Measurements from ENCODE around the gene MAN2A1. TPM values are rescaled to one million over a fixed set of nuclear protein-coding genes. Genes with fewer than 3 reads are reported as not detected.

The MAN2A1 gene
- polyA plus RNA-seq, 3 donors: 8.3 to 15.9 (median 10.0) TPM

DNA sequence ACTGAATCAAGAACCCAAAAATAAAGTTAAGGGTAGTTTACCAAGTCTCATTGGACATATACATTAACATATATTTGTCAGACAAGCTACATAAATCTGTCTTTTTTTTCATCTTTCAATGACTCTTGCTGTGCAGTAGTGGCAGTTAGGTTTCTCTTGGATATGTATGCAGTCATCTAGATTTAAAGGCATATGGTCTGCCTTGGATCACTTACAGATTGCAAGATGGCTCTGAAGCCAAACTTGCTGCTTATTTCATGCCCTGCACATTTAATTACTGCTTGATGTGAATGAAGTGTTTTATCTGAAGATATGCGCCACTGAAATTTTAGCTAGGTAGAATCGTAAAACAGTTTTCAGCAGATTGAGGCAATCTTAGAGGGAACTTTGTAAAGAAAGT is 18.6 kb upstream of the MAN2A1 start:
- no peak overlapping the region for H3K27ac ChIP-seq (ENCODE audit: low read depth, low read length)
- 90 to 97% (median 96%) methylated on average over 2 of the region's 2 CpGs for WGBS, 3 donors

DNA sequence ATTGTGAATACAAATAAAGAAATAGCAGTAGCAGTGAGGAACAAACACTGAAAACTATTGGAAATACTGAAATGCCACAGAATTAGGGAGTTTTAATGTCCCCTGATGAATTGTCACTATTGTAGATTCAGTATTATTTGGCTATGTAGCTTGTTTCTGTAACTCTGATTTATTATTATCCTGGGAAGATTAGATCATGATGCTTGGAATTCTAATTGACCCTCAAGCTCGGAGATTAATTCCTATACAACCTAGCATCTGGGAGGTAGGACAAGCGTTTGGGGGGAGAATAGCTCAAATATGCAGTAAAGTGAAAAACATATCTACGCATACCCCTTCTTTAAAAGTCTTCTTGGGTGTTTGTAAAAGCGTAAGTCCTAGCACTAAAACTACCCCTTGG is 15.1 kb upstream of the MAN2A1 start:
- H3K27ac ChIP-seq (ENCODE audit: low read depth, low read length): no peak overlapping the region
- 77 to 85% (median 77%) methylated on average over 4 of the region's 4 CpGs for WGBS, 3 donors

DNA sequence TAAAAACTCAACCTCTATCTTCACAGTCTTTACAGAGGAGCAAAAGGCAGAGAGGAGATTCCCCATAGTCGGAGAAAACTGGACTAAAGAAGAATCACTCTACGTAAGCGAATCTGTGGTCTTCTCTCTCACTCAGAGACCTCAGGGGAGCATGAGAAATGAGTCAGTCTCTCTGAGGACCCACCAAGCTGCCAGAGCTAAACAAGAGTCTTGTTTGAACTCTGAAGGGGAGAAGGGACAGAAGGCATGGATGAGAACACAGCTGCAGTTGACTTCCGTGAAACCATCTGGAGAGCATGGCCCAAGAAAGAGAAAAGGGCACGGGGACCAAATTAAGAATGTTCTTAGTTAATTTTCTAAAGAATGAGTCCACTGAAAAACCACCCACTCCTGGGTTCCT is 12.8 kb upstream of the MAN2A1 start:
- 80 to 94% (median 89%) methylated on average over 5 of the region's 5 CpGs for WGBS, 3 donors
- H3K27ac ChIP-seq (ENCODE audit: low read depth, low read length): no peak overlapping the region

DNA sequence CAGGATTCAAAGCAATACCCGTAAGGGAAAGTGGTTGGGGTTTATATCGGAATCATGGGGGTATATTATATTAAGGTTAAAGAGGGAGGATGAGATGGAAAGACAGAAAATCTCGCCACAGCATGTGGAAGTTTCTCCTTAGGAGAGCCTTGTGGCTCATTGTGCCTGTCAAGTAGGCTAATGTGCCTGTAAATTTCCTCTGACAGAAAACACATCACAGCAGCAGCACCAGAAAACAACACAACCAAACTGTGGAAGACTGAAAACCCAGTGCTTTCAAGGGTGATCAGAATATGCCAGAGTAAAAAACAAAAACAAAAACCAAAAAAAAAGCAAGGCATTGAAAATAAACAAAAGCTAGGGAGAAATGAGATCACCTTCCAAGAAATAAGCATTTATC is 11.3 kb upstream of the MAN2A1 start:
- H3K27ac ChIP-seq (ENCODE audit: low read depth, low read length): no peak overlapping the region
- 90 to 94% (median 92%) methylated on average over 3 of the region's 3 CpGs for WGBS, 3 donors

DNA sequence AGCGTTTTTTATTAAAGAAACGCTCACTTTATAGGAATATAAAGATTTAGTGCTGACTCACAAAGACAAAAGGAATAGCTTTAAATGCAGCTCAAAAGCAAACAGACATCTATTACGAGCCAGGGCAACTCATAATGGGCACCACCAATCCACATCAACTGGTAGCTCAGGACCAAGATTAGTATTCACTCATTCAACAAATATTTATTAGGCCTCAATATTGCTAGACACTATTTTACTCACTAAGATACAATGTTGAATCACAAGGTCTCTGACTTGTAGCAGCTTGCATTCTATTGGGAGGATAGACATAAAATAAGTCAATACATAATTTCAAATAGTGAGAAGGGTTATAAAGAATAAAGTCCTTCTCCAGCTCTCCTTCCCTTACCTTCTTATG is 8.0 kb upstream of the MAN2A1 start:
- 95 to 96% (median 96%) methylated on average over 3 of the region's 3 CpGs for WGBS, 3 donors

DNA sequence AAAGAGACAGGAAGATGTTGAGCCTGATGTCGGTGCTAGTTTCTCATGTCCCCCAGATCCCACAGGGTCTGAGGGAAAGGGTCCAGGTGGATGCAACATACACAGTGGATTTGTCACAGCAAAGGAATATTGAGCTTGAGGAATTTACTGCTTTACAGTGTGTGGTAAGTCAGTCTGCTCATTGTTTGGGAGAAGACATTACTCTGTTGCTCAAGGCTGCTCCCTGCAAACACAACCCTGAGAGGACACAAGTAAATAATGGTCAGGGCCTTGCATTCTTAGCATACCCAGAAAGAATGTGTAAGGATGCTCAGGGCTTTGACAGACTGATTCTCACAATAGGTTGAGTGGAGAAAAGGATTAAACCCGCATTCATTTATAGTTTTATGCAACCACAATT is 7.3 kb upstream of the MAN2A1 start:
- 54 to 89% (median 73%) methylated on average over 2 of the region's 2 CpGs for WGBS, 3 donors
- H3K27ac ChIP-seq (ENCODE audit: low read depth, low read length): no peak overlapping the region

More for the DNA sequence above, 8.0 kb upstream of the MAN2A1 start:
- no peak overlapping the region for H3K27ac ChIP-seq (ENCODE audit: low read depth, low read length)

DNA sequence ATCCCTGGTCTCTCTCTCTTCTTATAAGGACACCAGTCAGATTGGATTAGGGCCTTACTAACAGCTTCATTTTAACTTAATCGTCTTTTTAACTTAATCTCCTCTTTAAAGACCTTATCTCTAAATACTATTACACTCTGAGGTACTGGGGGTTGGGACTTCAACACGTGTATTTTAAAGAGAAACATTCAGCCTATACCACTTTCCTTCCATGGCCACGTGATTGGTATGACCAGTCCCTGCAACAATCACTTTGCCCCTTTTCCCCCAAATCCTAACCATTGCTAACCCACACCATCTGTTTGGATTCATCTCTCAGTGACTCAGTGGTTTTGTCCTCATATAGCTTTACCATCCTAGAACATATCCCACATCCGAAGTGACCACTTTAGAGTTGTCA is 3.8 kb upstream of the MAN2A1 start:
- WGBS, 3 donors: 83 to 92% (median 84%) methylated on average over 4 of the region's 4 CpGs
- H3K27ac ChIP-seq (ENCODE audit: low read depth, low read length): no peak overlapping the region

DNA sequence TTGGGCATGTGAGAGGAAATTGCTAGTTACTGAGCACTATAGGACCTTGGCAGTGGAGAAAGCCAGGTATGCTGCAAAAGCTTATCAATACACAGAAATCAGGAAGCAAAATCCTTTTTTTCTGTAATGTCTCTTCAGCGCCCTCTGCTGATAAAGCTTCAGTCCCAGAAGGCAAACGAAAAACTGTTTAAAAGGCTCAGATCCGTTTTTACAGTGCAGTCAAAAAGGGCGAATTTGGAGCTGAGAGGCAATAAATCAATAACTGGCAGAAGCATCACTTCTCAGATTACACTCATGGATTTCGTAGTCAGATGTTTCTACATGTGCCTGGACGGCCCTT is 1.1 kb upstream of the MAN2A1 start:
- H3K27ac ChIP-seq (ENCODE audit: low read depth, low read length): peak overlapping the region; percentile 29
- 10 to 16% (median 11%) methylated on average over 6 of the region's 6 CpGs for WGBS, 3 donors

DNA sequence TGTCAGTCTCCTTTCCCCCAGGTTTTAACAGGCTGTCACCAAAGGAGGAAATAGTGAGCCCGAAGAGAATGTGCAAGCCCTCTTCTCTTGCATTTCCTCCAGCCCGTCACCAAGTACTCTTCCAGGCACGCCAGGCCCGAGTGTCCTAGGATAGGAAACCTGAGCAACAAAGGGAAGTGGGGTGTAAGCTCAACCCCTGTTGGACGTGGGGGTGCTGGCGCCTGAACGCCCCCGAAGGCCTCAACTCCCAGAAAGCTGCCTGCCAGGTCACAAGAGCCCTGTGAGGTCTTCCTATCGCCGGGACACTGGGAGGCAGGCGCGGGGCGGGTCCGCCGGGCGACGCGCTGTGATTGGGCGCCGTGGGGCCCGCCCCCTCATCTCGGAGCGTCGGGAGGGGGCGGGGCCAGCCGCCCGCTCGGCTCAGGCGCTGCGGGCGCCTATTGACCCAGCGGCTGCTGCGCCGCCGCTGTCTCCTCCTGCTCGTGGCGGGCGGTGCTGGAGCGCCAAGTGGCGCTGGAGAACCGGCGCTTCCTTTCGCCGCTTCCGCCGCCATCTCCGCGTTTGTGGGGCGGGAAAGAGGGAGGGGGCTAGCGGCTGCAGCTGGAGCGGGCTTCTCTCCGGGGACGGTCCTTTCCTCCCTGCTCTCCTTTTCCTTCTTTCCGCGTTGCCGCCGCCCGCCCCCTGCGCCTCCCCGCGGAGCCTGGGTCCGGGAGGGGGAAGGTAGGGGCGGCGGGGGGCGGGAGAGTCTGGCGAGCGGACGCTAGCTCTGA is 572 bp upstream of the MAN2A1 start:
- 0 to 1% (median 0%) methylated on average over 50 to 68 of the region's 68 CpGs for WGBS, 3 donors
- H3K27ac ChIP-seq (ENCODE audit: low read depth, low read length): peak overlapping the region; percentile 36

DNA sequence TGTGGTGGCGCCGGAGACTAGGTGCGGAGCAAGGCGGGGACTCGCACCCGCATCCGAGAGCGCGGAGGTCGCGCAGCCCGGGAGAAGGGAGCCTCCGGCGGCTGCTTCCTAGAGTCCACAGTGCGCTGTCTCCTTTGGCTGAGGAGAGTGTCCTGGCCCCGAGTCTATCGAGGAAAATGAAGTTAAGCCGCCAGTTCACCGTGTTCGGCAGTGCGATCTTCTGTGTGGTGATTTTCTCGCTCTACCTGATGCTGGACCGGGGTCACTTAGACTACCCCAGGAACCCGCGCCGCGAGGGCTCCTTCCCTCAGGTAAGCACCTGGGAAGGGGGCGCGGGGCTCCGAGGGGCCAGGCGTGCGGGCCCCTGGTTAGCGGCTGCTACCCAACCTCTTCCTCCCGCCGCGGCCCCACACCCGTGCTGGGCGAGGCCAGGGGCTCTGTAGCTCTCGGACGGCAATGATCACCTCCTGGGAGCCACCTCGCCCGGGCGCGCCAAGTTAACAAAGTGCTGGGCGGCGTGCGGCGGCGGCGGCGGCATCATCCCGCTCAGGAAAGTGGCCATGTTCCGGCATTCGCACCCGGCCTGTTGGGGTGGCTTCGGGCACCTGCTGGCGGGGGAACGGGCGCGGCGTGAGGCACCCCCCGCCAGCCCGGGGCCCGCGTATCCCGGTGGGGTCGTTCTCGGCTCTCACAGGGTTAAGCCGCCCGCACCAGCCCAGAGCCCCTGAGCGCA is 681 bp downstream of the MAN2A1 start:
- 0 to 1% (median 0%) methylated on average over 63 to 71 of the region's 71 CpGs for WGBS, 3 donors

DNA sequence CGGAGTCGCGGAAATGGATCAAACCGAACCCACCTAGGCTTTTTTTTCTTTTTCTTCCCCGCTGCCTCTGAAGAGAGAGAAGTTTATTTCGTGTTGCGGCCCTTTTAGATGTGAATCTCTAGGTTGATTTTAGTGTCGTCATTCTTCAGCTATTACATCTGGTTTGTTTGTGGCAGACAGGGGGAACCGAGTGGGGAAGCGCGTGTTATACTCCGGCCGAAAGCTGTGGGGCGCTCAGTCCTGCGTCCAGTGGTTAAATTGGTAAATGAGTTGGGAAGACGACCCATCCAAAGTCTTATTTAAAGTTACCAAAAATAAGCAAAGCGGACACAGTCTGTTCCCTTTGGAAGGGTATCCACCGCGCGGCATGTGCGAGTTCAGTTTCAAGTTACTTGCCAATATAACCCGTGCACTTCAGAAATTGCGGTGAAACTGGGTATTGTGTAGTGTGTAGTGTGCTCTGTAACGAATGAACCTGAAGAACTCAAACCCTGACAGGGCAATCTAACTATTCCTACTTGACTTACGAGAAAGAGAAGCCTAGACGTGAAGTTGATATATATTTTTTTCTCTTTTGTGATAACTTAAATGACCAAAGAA is 1.3 kb downstream of the MAN2A1 start:
- WGBS, 3 donors: 1 to 2% (median 1%) methylated on average over 26 of the region's 26 CpGs
- H3K27ac ChIP-seq (ENCODE audit: low read depth, low read length): no peak overlapping the region

More for the DNA sequence above, 681 bp downstream of the MAN2A1 start:
- peak overlapping the region; percentile 36 for H3K27ac ChIP-seq (ENCODE audit: low read depth, low read length)

DNA sequence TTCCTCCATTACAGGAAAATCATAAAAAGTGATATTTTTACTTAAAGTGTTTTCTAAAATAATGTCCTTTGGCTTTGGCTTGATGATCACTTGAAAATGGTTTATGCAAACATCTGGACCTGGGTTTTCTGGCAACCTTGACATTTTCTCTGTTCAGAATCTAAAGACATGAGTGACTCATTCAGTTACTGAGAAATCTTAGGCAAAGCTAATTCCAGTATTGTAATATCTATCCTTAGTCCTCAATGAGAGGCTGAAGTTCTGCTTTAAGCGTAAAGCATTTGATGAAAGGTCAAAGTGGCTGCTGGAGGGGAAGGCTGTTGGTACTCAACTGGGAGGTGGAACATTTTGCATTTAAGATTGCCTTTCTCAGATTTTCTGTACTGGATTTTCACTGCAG is 2.3 kb downstream of the MAN2A1 start:
- H3K27ac ChIP-seq (ENCODE audit: low read depth, low read length): no peak overlapping the region

DNA sequence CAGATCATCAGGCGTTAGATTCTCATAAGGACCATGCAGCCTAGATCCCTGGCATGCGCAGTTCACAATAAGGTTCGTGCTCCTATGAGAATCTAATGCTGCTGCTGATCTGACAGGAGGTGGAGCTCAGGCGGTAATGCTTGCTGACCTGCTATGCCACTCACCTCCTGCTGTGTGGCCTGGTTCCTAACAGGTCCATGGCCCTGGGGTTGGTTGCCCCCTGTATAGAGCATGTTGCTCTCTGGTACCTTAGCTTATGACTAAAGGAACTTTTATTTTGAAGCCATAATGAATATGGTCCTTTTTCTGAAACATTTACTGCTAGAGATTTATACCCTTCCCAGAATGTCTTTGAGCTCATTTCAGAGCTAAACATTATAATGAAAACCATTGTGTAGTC is 3.1 kb downstream of the MAN2A1 start:
- WGBS, 3 donors: 71 to 95% (median 91%) methylated on average over 4 of the region's 4 CpGs
- H3K27ac ChIP-seq (ENCODE audit: low read depth, low read length): no peak overlapping the region

More for the DNA sequence above, 2.3 kb downstream of the MAN2A1 start:
- 65 to 68% (median 66%) methylated on average over 1 of the region's 1 CpG for WGBS, 3 donors

DNA sequence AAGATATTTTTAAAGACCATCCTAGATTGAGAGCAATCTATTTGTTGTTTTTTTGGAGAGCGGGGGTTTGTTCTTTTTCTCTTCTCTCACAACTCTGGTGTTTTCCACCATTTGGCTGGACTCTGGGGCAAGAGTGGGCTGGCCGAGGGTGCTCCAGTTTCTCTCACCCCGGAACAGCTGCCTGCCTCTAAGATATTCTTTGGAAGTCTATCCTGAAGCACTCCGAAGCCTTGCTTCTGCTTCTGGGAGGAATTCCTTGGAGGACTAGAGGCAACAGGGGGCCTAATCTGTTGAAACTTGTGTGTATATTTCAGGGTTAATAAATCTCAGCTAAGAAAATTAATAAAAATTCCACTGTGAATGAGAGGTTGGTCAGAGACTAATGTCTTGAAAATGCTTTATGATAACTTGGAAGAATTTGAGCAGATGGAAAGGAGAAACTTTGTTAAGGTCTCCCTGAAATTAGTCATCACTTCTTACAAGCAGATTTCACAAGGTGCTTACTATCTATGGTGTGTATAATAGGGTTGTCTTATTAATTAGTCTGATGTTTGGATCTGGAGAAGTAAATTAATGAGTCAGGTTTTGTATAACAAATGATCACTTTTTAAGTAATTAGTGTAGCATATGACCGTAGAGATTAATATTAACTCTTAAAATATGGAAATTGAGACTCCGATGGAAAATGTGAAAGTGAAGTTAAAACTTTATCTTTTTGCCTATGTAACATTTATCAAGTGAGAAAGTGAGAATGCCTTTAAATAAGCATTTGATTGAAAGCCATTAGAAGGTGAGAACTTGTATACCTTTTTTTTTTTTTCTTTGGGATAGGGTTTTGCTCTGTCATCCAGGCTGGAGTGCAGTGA is 4.0 kb downstream of the MAN2A1 start:
- 81 to 90% (median 84%) methylated on average over 6 of the region's 6 CpGs for WGBS, 3 donors
- no peak overlapping the region for H3K27ac ChIP-seq (ENCODE audit: low read depth, low read length)

DNA sequence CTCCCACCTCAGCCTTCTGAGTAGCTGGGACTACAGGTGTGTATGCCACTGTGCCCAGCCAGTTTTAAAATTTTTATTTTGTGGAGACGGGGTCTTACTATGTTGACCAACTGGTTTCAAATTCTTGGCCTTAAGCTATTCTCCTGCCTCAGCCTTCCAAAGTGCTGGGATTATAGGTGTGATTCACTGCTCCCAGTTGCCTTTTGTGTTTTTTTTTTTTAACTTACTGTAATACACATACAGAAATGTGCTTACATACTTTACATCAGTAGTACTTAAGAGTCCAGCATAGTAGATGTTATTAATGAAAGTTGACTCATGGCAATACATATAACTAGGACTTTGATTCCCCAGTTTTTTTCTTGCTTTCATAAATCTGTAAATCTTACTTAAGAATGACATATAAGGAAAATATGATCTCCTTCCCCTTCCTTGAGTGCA is 4.7 kb downstream of the MAN2A1 start:
- H3K27ac ChIP-seq (ENCODE audit: low read depth, low read length): no peak overlapping the region
- 58 to 100% (median 97%) methylated on average over 1 of the region's 1 CpG for WGBS, 3 donors

DNA sequence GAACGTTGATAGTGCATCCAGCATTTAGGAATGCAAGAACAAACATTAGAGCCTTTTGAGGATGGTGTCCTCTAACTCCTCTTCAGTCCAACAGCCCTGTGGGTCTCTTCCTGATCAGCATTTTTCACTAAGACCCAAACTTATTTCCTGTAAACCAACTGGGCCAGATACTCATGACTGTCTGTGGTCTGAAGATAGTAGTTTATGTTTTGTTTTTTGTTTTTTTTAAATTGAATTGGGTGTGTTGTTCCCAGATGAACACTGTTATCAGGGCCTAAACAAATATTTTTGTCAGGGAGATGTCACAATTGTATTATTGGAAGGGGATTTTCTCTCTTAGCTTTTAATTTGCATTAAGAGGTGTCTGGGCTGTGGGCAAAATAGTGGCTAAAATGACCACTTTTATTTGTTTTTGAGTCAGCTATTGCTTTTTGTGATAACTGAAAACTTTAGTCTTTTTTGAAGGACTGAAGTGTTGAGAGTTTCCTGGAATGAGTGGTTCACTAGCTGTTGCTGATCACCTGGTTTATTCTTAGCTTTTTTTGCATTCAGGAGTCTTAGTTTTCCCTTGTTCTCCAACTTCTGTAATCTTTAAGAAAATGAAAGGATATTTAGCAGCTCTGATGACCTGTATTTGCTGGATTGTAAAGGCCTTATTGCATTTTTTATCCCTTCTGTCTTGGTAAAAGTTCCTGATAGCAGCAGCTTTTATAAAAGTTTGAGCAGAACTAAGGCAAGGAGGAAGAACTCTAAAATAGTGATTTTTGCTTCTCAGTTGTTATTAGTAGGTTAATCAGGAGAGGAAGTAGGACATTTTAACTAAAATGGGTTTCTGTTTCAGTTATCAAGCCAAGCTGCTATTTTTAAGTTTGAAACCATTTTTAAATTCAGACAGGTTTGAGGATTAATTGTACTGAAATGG is 5.5 kb downstream of the MAN2A1 start:
- WGBS, 3 donors: 52 to 77% (median 60%) methylated on average over 1 of the region's 1 CpG
- no peak overlapping the region for H3K27ac ChIP-seq (ENCODE audit: low read depth, low read length)

DNA sequence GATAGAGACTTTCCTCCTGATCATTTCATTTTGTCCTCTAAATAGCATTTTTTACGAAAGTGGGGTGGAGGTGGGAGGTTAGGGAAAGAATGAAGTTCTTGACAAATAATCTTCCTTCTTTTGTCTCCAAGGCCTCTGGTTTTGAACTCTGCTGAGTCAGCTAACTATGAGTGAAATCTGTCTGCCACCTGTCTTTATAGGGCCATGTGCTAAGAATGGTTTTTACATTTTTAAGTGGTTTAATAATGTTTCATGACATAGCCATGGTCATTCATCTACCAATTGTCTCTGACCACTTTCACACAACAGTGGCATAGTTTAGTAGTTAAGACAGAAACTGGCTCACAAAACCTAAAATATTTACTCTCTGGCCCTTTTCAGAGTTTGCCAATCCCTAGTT is 7.6 kb downstream of the MAN2A1 start:
- WGBS, 3 donors: 75 to 84% (median 76%) methylated on average over 1 of the region's 1 CpG
- no peak overlapping the region for H3K27ac ChIP-seq (ENCODE audit: low read depth, low read length)

All from adipose tissue (tissue), 3 donors.